ENCODE data around the gene PTPRK. TPM values are rescaled to one million over a fixed set of nuclear protein-coding genes. Genes with fewer than 3 reads are reported as not detected.

The PTPRK gene
- polyA plus RNA-seq, 3 donors, result 0.01 TPM; not detected in 2

- Histone ChIP-seq H3K9ac (ENCODE audit: insufficient read depth, low read length, poor library complexity, severe bottlenecking) (no peak overlapping the region), H3K4me1 (ENCODE audit: control insufficient read depth in 1 of 2, insufficient read depth in 2 of 2, low read length in 2 of 2) (no peaks in the 10 kb centered on the region), H3K9me3 (replicated peaks in 1 of 2; ENCODE audit: control insufficient read depth in 1 of 2, insufficient read depth in 1 of 2, low read length in 2 of 2) (no peaks in the 10 kb centered on the region), H3K4me2 (replicated peaks; ENCODE audit: extremely low read depth, low read length, poor library complexity, severe bottlenecking) (no peak overlapping the region), H3K79me2 (ENCODE audit: insufficient read depth, low read length) (no peaks in the 10 kb centered on the region), H4K20me1 (ENCODE audit: insufficient read depth, low read length) (no peaks in the 10 kb centered on the region), H3K27ac (ENCODE audit: low read depth in 1 of 2, low read length in 2 of 2) (no peak overlapping the region), H2AFZ (ENCODE audit: insufficient read depth, low read depth, low read length, poor library complexity, severe bottlenecking) (no peak overlapping the region), H3K36me3 (replicated peaks in 1 of 2; ENCODE audit: control insufficient read depth in 1 of 2, insufficient read depth in 2 of 2, low read length in 2 of 2) (no peaks in the 10 kb centered on the region), H3K4me3 (replicated peaks in 1 of 3; ENCODE audit: low read depth in 2 of 3, low read length in 3 of 3) (no peak overlapping the region), H3K27me3 (ENCODE audit: control insufficient read depth in 2 of 2, insufficient read depth in 2 of 2, low read length in 2 of 2) (no peaks in the 10 kb centered on the region)
- 100% methylated on average over 2 of the region's 3 CpGs for WGBS (ENCODE audit: insufficient coverage)
- Mint-ChIP-seq H3K9me3 (peaks cover 0 to 7% (median 0%) of the 10 kb centered on the region in 7 donors), H3K4me1 (no peaks in the 10 kb centered on the region), H3K36me3 (no peaks in the 10 kb centered on the region), H3K27ac (no peak overlapping the region), H3K4me3 (no peak overlapping the region), H3K27me3 (ENCODE audit: low read depth in 3 of 3) (peaks cover 0 to 2% (median 0%) of the 10 kb centered on the region in 3 donors)
- DNase-seq, result no peak
- TF ChIP-seq CTCF (IDR thresholded peaks at IDR 0.05), result no peak
- intact Hi-C loops (cut with micrococcal nuclease), result no loop called here
These were observed 560.5 kb downstream of the PTPRK start for GRCh38 chr6:127959869-127960268.

- Histone ChIP-seq H3K79me2 (ENCODE audit: insufficient read depth, low read length) (no peaks in the 10 kb centered on the region), H3K27me3 (ENCODE audit: control insufficient read depth in 2 of 2, insufficient read depth in 2 of 2, low read length in 2 of 2) (no peaks in the 10 kb centered on the region), H3K9ac (ENCODE audit: insufficient read depth, low read length, poor library complexity, severe bottlenecking) (no peak overlapping the region), H3K36me3 (replicated peaks in 1 of 2; ENCODE audit: control insufficient read depth in 1 of 2, insufficient read depth in 2 of 2, low read length in 2 of 2) (no peaks in the 10 kb centered on the region), H3K27ac (ENCODE audit: low read depth in 1 of 2, low read length in 2 of 2) (no peak overlapping the region), H3K9me3 (replicated peaks in 1 of 2; ENCODE audit: control insufficient read depth in 1 of 2, insufficient read depth in 1 of 2, low read length in 2 of 2) (no peaks in the 10 kb centered on the region), H3K4me2 (replicated peaks; ENCODE audit: extremely low read depth, low read length, poor library complexity, severe bottlenecking) (no peak overlapping the region), H3K4me3 (replicated peaks in 1 of 3; ENCODE audit: low read depth in 2 of 3, low read length in 3 of 3) (no peak overlapping the region), H4K20me1 (ENCODE audit: insufficient read depth, low read length) (no peaks in the 10 kb centered on the region), H2AFZ (ENCODE audit: insufficient read depth, low read depth, low read length, poor library complexity, severe bottlenecking) (no peak overlapping the region), H3K4me1 (ENCODE audit: control insufficient read depth in 1 of 2, insufficient read depth in 2 of 2, low read length in 2 of 2) (no peaks in the 10 kb centered on the region)
- TF ChIP-seq CTCF (IDR thresholded peaks at IDR 0.05), result no peak
- H3K27me3 Mint-ChIP-seq (ENCODE audit: low read depth in 3 of 3), result no peaks in the 10 kb centered on the region
- no peak for DNase-seq
- no peak overlapping the region for H3K27ac Mint-ChIP-seq
- no peak overlapping the region for H3K4me3 Mint-ChIP-seq
- no peaks in the 10 kb centered on the region for H3K36me3 Mint-ChIP-seq
- H3K9me3 Mint-ChIP-seq, result peaks cover 0 to 5% (median 0%) of the 10 kb centered on the region in 7 donors
- WGBS (ENCODE audit: insufficient coverage), result 83% methylated on average over 1 of the region's 2 CpGs
- H3K4me1 Mint-ChIP-seq, result no peaks in the 10 kb centered on the region
- intact Hi-C loops (cut with micrococcal nuclease), result no loop called here
These were observed 563.4 kb downstream of the PTPRK start for GRCh38 chr6:127956956-127957355.

Data from CD14-positive monocyte (primary cell).